Transverse colon (tissue), 4 donors: ENCODE measurements around the gene MEPCE. TPM values are rescaled to one million over a fixed set of nuclear protein-coding genes. Genes with fewer than 3 reads are reported as not detected.

Source experiments
- DNase-seq: peaks from one replicate; pipeline ENCODE4 v3.0.0-alpha.2; 2019
- H3K27ac ChIP-seq, 4 donors: fragments of 200-600 bp; sonication (generic); 2 replicates each; pipeline ENCODE4 v1.5.1; 2016 to 2018; ENCODE audit warnings: inconsistent platforms in 4 of 4
- H3K27me3 ChIP-seq: fragments of 200-600 bp; sonication (generic); 2 replicates; pipeline ENCODE4 v1.5.1; 2017; ENCODE audit warnings: inconsistent platforms
- H3K36me3 ChIP-seq, 4 donors: fragments of 200-600 bp; sonication (generic); 2 replicates each; pipeline ENCODE4 v1.5.1; 2017 to 2019; ENCODE audit warnings: inconsistent platforms in 4 of 4
- H3K4me1 ChIP-seq, 4 donors: fragments of 200-600 bp; sonication (generic); 2 replicates each; pipeline ENCODE4 v1.5.1; 2017 to 2020; ENCODE audit warnings: inconsistent platforms in 4 of 4
- H3K4me3 ChIP-seq, 4 donors: fragments of 200-600 bp; sonication (generic); 1 replicate in 1 of 4; 2 replicates in 3 of 4; pipeline versions ENCODE4 v1.5.1 to v1.6.1; 2017 to 2019; ENCODE audit warnings: inconsistent platforms in 4 of 4
- H3K9me3 ChIP-seq, 2 donors: fragments of 200-600 bp; sonication (generic); 2 replicates each; pipeline ENCODE4 v1.5.1; 2017 to 2019; ENCODE audit warnings: inconsistent platforms in 2 of 2
- EP300 ChIP-seq: sonication (generic); formaldehyde crosslinking; IDR thresholded peaks from one replicate; pipeline ENCODE4 v1.6.1; 2017; ENCODE audit warnings: antibody characterized with exemption, low read depth
- POLR2A ChIP-seq: fragments of 450-650 bp; IDR thresholded peaks from one replicate; pipeline ENCODE4 v1.6.1; 2016; ENCODE audit warnings: antibody characterized with exemption, mild to moderate bottlenecking, moderate library complexity
- POLR2AphosphoS5 ChIP-seq, 3 donors: sonication (generic); formaldehyde crosslinking; IDR thresholded peaks; one replicate each; pipeline ENCODE4 v1.6.1; 2016; ENCODE audit warnings: antibody characterized with exemption in 3 of 3
- WGBS, 2 donors: methylation state at CpG; one replicate each; pipeline ENCODE4 v1.1.5; 2018; ENCODE audit warnings: low coverage in 1 of 2; 5-methylcytosine and 5-hydroxymethylcytosine counted together
- in situ Hi-C, 4 donors: fragments of 200-750 bp; cut with MboI; loops; one replicate each; pipeline versions ENCODE4 v1.15.0 to v1.15.1; 2017; ENCODE audit warnings: low sequenced_read_pairs in 3 of 4, low pct_ligation_motif_present in 1 of 4, low pct_unique_long_range_greater_than_20kb in 1 of 4
- intact Hi-C: fragments of 100-400 bp; cut with DNase I; formaldehyde crosslinking; loops from one replicate; pipeline ENCODE4 v1.15.1; 2023; ENCODE audit warnings: low total_unique reads
- total RNA-seq, 4 donors: library from RNA; depleted of rRNA; stranded (reverse); fragments of >200 nt; gene quantifications; one replicate each; pipeline ENCODE4 v1.1.0, GENCODE V29; 2016
- TF ChIP-seq, protein P1 (sequence below), 5 experiments: fragments of 200-600 bp in 3 of 5; fragments of 450-650 bp in 2 of 5; sonication (generic) in 3 of 5; IDR thresholded peaks; 1 replicate in 2 of 5; 2 replicates in 3 of 5; pipeline ENCODE4 v1.5.1; 2016 to 2017; ENCODE audit warnings: antibody characterized with exemption in 5 of 5, inconsistent platforms in 3 of 5, mild to moderate bottlenecking in 2 of 5, moderate library complexity in 1 of 5

MEPCE gene
- total RNA-seq, 4 donors from 2014 or later = 25.9 to 41.9 (median 30.5) TPM

DNA sequence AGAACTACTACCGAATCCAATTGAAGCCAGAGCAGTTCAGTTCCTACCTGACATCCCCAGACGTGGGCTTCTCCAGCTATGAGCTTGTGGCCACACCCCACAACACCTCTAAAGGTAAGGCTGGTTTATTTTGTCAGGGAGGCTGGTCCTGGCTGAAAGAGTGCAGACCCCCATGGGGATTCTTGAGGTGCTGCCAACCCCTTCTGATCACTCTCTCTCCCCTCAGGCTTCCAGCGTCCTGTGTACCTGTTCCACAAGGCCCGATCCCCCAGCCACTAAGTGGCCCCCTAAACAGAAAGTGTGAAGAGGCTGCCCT lies 3.6 kb downstream of the MEPCE start:
- in situ Hi-C loops = no loop called here
- Histone ChIP-seq H3K4me3 (no peak overlapping the region), H3K36me3 (peaks cover 0 to 12% (median 0%) of the 10 kb centered on the region in 4 donors), H3K27me3 (no peaks in the 10 kb centered on the region), H3K4me1 (peaks cover 24 to 44% (median 30%) of the 10 kb centered on the region in 4 donors), H3K27ac (no peak overlapping the region), H3K9me3 (no peaks in the 10 kb centered on the region)
- no peak for DNase-seq
- WGBS, 2 donors = 59 to 80% methylated on average over 1 to 4 of the region's 4 CpGs
- TF ChIP-seq, protein P1, sequence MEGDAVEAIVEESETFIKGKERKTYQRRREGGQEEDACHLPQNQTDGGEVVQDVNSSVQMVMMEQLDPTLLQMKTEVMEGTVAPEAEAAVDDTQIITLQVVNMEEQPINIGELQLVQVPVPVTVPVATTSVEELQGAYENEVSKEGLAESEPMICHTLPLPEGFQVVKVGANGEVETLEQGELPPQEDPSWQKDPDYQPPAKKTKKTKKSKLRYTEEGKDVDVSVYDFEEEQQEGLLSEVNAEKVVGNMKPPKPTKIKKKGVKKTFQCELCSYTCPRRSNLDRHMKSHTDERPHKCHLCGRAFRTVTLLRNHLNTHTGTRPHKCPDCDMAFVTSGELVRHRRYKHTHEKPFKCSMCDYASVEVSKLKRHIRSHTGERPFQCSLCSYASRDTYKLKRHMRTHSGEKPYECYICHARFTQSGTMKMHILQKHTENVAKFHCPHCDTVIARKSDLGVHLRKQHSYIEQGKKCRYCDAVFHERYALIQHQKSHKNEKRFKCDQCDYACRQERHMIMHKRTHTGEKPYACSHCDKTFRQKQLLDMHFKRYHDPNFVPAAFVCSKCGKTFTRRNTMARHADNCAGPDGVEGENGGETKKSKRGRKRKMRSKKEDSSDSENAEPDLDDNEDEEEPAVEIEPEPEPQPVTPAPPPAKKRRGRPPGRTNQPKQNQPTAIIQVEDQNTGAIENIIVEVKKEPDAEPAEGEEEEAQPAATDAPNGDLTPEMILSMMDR (IDR thresholded peaks at IDR 0.05) = no peak
- TF ChIP-seq EP300 (no peak), POLR2AphosphoS5 (IDR thresholded peaks at IDR 0.05) (no peak), POLR2A (no peak)
- intact Hi-C loops = no loop called here

GRCh38 chr7:100433592-100434296 lies 4.1 kb downstream of the MEPCE start:
- WGBS, 2 donors = 73 to 80% methylated on average over 3 to 10 of the region's 10 CpGs
- Histone ChIP-seq H3K4me1 (peaks cover 24 to 44% (median 30%) of the 10 kb centered on the region in 4 donors), H3K36me3 (peaks cover 0 to 12% (median 0%) of the 10 kb centered on the region in 4 donors), H3K27ac (peak overlapping the region in 1 of 4 donors; percentile 98), H3K27me3 (no peaks in the 10 kb centered on the region), H3K9me3 (no peaks in the 10 kb centered on the region), H3K4me3 (no peak overlapping the region)
- intact Hi-C loops = no loop called here
- TF ChIP-seq POLR2AphosphoS5 (IDR thresholded peaks at IDR 0.05) (no peak), POLR2A (no peak), EP300 (no peak)
- TF ChIP-seq, protein P1 (IDR thresholded peaks at IDR 0.05) = no peak
- in situ Hi-C loops = no loop called here
- no peak for DNase-seq

DNA sequence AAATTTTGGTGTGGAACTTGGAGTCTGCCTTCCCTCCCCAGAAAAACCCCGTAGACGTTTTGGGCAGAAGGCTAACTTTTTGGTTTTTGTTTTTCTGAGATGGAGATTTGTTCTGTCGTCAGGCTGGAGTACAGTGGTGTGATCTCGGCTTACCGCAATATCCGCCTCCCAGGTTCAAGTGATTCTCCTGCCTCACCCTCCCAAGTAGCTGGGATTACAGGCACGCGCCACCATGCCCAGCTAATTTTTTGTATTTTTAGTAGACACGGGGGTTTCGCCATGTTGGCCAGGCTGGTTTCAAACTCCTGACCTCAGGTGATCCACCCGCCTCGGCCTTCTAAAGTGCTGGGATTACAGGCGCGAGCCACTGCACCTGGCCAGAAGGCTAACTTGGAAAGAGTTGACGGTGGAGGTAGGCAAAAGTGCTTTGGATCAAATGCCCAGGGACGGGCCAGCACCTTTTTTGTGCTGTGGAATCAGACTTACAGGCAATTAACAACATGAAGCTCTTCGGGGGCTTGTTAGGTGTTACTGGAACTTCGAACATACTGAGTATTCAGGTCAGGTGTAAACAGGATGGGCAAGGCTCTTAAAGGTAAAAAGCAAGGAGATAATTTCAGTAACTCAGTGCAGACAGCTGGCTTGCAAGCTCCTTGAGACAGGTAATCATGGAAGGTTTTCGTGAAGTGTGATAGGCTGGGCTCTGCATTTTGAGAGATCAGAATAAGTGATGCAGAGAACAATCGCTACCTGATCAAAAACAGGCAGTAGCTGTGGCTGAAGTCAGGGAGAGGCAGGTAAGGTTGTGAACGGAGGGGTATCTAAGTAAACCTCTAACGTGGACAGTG lies 4.9 kb downstream of the MEPCE start:
- Histone ChIP-seq H3K27ac (peak overlapping the region; percentile 96 to 98 (median 97)), H3K4me1 (peaks cover 24 to 44% (median 30%) of the 10 kb centered on the region in 4 donors), H3K4me3 (peak overlapping the region in 2 of 4 donors; percentile 62 to 85), H3K36me3 (peaks cover 0 to 12% (median 0%) of the 10 kb centered on the region in 4 donors), H3K27me3 (no peaks in the 10 kb centered on the region), H3K9me3 (no peaks in the 10 kb centered on the region)
- TF ChIP-seq, protein P1 (IDR thresholded peaks at IDR 0.05) = no peak
- TF ChIP-seq EP300 (no peak), POLR2A (no peak), POLR2AphosphoS5 (IDR thresholded peaks at IDR 0.05) (no peak)
- 61 to 68% methylated on average over 2 to 22 of the region's 22 CpGs for WGBS, 2 donors
- DNase-seq = no peak
- intact Hi-C loops = no loop called here
- in situ Hi-C loops = no loop called here
